HCEC 1CT (cell line): Measurements from ENCODE around the gene SLC2A13.
A peak's percentile ranks its signal among the peaks of the same experiment; 100 is the strongest.

ENCODE experiments used
- DNase-seq: peaks from one replicate; pipeline ENCODE4 v3.0.0-alpha.2; 2017

The SLC2A13 gene

DNA sequence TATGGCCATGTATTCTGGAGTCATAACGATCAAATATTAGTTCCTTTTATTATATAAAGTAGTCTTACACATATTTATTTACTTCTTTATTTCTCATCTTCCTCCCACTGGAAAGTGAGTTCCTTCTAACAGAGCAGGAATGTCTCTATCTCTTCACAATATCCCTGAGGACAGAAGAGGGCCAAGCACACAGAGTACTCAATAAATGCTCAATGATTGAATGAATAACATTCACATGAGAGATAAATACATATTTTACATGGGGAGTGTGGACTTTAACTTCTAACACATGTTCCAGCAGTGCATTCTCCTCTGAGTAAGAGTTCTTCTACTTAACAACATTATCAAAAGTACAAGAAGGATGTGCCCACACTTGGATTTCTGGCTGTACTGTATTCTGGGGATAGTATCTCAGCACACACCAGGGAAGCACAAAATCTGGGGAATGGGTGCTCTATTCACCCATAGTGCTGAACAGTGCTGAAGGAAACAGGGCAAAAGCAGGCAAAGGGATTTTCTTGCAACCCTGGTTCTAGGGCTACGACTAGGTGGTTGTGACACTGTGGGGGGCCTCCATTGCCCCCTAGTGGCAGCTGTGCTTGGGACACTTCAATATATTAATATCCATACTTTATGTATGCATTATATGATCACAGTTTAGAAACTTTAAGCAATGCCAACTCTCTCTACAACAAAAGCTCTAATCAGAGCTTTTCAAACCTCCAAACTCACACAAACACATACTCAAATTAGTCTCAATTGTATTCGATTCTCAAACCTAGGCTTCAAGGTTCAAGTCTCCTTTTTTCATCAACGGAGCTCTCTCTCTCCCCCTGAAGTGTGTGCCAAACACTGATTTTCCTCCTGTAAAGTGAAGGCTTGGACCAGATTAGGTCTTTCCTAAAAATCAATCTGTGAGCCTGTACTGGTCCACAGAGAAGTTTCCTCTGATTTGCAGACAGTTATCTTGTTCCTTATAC is 115.5 kb downstream of the SLC2A13 start:
- peak; percentile 43 for DNase-seq

DNA sequence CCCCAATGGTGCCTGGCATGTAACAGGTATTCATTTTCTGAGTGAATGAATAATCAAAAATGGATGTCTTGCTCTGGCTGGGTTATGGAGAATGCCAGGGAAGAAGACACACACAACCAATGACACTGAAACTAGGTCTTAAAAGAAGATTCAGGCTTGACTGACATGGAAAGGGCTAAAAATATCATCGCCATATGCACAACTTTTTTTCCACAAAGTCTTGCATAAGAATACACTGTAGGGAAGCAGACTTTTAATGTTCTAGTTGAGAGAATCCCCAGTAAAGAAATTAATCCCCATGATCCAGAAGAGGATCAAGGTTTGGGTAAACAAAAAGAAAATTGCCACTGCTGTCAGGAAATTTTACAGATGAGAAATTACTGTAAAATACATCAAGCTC is 116.4 kb downstream of the SLC2A13 start:
- no peak for DNase-seq

DNA sequence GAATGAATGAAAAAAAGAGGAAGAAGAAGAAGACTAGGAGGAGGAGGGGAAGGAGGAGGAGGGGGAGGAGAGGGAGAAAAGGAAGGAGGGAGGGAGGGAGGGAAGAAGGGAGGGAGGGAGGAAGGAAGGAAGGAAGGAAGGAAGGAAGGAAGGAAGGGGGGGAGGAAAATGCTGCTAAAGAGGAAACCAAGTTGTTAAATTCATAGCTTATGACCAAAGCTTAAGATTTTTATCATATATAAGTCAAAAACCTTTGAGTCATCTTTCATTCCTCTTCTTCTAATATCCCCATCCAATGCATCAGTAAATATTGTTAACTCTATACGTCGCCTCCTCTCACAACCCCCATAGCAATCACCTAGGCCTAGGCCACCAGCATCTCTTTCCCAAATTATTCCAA is 117.3 kb downstream of the SLC2A13 start:
- no peak for DNase-seq

DNA sequence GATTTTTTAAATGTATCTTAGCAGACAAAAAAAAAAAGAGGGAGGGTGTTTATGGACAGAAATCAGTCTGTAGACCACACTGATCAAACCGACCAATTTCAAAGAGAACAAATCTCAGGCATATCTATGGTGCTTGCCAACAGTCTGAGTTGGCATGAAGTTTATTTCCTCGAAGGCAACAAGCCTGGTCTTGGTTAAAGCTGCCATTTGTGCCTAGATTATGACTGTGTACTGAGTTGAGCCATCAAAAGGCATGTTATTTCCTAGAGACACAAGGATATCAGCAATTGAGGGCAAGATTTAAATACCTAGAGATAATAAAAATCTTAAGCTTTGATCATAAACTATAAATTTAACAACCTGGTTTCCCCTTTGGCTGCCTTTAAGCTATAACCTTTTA is 119.2 kb downstream of the SLC2A13 start:
- DNase-seq: no peak

DNA sequence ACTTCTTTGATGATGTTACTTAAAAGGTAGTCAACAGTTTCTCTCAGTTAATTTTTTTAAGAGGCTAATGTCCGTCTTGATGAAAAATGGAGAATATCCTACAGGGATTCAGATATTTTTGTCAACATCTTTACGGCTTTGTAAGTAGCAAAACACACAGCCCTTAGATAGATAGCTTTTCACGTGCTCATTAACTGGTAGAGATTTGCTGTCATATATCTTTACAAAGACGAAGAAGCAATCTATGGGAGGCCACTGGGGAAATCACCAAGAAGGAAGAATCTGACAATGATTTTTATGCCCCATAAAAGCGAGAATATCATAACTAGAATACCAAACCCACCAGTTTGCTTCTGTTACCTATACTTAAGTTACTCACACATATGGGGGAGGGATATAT is 121.2 kb downstream of the SLC2A13 start:
- no peak for DNase-seq

DNA sequence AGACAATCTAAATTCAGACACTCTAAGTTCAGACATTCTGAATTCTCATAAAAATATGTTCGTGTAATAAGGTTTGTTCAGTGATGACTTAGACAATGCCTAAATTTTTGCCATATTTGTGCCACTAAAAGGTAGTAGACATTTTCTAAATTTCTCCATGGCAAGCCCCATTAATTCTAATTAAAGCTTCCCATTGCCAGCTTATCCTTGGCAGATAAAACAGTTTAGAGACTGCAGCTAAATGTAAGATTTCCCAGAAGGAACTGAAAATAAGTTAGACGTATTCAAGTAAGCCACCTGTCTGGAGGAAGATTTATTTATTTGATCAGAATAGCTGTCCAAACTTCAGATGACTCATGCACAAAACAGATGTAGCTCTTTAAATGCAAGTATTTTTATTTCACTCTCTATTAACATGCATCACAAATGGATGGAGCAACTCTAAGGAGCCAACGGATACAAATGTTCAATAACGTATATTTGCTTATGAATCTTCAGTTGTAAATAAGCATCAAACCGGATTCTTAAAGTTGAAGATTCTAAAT is 130.4 kb downstream of the SLC2A13 start:
- peak; percentile 16 for DNase-seq

DNA sequence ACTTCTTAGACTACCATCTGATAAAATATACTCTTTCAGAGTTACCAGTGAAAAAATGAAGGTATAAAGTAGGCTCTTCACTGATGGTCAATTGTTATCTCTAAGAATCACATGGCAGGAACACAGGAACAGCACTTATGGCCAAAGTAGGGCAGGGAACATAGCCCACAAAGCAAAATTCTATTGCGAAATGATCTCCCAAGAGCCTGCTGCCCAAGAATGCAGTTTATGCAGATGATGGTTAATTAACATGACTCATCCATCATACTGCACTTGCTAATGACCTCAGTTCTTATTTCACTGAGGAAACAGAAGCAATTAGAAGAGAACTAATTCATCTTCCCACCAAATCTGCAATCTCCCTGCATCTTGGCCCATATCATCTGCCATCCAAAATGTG is 133.8 kb downstream of the SLC2A13 start:
- peak; percentile 15 for DNase-seq

DNA sequence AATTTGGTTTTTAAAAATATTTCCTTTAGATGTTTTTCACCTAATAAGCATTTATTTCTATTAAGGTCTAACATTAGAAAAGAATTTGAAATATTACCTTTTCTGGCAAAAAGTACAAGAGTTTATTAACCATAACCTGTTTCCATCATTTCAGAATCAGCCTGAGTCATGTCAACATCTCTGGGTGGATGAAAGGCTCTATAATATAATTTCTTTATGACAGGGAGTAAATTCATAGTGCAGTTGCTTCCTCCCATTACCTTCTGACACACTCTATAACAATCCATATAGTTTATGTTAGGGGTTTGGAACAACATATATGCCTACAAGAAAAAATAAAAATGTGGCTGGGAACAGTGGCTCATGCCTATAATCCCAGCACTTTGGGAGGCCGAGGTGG is 134.5 kb downstream of the SLC2A13 start:
- no peak for DNase-seq

DNA sequence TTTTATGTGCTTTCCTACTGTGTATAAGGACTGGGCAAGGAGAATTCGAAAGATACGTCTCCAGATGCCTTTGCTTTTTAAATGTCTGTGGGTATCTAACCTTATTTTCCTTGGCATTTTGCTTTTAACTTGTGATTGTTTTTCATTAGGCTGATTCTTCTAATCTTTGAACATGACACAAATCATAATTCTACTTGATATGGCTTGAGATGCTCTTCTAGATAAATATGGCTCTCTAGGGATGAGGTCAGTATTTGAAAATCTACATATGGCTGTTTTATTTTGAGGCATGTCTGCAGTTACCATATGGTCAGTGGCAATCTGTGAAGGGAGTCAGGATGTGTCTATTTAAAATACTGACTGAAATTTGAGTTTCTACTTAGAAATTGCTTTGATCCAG is 139.2 kb downstream of the SLC2A13 start:
- DNase-seq: no peak

DNA sequence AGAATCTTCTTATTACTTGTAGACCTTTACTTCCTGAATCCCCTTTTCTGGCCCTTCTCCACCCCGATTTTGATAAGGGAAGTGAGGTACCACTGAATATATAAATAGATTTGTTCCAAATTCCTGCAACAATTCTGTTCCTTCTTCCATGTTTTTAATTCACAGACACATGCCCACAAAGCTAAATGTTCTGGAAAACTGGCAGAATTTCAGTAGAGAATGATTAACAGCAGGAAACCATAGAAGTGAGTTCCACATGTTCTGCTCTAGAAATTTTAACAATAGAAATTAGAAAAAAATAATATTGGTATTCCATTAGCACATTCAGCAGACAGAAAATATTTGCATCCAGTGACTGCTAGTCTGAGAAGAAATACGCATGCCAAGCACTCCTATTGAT is 139.6 kb downstream of the SLC2A13 start:
- no peak for DNase-seq

DNA sequence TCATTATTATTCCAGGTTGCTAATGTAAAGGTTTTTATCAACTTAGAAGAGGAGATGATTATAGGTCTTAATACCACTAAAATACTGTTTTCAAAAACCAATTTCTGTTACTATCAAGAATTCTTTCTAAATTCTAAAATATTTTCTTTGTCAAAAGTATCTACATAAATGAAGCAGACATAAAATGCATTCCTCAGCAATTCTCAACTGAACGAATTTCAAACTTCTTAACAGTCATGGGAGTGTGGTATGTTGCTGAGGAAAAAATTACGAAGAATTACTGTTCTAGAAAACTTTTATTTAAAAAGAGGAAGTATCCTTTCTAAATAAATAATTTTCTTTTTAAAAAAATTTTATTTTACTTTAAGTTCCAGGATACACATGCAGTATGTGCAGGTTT is 146.4 kb downstream of the SLC2A13 start:
- DNase-seq: no peak

DNA sequence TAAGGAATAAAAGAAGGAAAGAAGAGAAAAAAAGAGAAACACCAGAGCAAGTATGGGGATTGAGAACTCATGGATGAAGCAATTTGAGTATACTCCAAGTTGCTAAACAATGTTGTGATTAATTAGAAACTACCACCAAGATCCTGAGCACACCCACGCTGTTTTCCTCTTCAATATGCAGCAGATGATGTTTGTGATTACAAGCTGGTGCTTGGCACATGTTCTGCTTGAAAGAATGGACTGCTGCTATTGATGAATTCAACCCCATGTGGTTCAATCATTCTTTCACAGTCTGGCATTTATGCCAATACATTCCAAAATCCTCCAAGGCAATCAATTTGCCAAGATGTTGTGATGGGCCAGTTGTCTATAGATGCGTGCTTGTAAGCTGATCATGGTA is 146.8 kb downstream of the SLC2A13 start:
- DNase-seq: no peak

DNA sequence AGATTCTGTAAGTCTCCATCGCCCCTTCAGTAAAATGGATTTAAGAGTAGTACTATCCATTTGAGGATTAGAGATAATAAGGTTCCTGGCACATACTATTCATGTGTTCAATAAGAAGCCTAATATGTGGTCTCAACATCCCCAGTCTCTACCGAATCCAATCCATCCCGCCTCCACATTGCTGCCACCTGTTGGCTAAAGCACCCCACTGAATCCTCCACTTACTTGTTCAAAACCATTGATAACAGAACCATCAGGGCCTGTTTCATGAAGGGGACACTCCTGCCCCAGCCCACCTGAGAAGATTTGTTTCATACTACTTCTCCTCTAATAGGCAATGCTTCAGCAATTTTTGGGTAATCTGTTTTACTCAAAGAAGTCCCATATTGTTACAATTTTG is 147.5 kb downstream of the SLC2A13 start:
- no peak for DNase-seq

DNA sequence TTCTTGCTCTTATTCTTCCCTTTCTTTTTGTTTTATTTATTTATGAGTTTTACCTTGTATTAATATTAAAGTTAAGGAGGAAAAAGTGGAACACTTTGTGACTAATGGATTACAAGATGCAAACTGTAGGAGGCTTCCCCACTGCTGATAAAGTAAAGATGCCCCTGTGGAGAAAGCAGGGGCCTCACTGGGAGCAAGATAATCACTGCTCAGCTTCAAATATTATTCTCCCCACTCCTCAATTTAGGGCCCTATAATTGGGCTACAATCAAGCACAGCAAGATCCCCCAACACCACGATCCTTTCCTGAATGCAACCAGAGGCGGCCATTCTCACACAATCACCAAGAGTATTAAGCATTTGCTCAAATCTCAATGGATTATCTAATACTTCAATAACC is 149.2 kb downstream of the SLC2A13 start:
- no peak for DNase-seq

DNA sequence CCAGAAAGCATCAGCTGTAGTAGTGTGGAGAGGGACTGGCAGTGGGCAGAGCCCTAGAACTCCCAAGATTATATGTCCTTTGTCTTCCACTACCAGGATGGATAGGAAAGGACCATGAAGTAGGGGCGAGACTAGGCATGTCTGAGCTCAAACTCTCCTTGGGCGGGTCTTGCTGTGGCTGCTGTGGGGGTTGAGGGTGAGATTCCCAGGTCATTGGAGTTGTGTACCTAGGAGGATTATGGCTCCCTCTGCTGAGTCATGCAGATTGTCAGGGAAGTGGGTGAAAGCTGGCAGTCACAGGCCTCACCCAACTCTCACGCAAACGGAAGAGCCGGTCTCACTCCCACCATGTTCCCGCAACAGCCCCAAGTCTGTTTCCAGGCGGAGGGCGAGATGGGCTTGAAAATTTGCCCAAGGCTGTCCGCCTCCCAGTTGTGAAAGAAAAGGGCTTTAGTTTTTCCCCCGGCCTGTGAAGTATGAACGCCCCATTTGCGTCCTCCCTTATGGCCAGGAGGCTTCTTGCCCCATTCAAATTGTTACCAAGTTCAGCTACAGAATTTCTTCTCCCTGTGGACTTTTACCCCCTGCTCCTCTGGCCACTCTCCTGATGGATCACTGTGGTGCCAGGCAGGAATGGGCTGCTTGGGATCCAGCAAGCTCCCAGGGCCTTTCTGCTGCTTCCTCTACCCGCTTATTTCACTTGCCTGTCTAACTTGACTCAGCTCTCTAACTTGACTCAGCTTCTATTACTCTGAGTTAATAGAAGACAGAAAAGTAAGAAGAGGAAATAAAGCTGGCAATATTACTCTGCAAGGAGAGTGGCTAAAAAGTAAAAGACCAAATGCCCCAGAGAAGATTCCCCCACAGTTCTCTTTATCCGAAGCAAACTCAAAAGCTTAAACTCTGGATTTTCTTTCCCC is 159.3 kb downstream of the SLC2A13 start:
- DNase-seq: no peak

DNA sequence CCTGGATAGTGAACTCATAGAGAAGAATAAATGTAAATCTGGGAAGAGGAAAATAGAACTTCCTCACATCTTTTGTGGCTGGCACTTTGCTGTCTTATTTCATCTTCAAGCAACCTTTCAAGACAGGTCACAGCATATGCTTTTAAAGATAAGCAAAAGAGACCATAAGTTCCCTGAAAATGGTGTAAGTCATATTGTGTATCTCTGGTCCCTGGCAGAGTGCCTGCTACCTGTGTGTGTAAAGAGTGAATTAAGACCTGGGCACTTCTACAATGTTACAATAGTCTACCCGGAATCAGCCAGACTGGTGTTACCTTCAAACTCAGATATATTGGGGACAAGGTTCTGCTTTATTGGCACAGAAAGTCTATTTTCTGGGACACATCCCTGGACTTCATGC is 168.8 kb downstream of the SLC2A13 start:
- no peak for DNase-seq

DNA sequence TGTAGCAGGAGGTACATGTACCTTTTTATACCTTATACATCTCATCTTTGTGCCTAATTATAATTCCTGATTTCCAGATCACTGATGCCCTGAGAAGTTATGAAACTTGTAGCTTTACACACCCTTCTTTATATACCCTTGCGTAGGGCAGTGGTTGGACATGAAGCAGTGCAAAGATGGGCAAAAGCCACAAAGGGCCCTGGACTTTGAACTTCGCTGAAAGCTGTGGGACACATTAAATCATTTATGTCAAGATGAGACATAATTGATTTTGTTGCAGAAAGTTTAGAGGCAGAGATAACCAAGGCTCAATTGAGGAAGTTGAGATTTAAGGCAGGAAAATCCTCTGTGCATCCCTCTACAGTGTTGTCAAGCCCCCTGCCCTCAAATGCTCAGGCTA is 170.0 kb downstream of the SLC2A13 start:
- DNase-seq: no peak

DNA sequence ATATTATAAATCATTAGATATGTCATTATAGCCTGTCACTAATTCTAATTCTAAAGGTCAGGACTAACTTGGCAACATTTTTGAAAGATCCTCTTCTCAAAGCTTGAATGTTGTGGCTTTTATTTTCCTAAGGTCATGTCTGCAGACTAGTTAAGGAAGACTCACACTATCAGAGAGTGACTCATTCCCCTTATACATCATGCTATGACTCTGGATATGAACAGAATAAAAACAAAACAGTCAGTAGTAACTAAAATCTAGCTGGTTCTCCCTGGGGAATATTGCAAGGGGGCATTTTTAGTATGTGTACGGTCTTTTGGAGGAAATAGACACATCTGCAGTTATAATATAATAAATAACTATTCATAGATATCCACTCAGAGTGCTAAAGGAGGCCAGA is 170.6 kb downstream of the SLC2A13 start:
- peak; percentile 50 for DNase-seq

DNA sequence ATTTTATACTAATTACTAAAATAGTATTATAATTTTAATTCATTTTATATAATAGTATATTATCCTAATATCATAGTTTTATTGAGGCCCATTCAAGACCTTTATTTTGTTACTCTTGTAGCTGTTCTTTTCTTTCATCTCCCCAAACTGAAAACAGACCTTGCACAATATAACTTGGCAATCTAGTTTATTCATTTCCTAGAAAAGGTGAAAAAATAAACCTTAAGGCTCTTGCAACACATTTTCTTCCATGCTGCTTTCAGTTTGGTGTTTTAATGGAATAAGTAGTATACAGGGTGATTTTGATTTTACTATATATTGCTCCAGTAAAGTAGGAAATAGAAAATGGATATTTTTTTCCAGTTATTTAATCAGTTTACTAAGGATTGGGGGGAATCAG is 174.0 kb downstream of the SLC2A13 start:
- DNase-seq: no peak

DNA sequence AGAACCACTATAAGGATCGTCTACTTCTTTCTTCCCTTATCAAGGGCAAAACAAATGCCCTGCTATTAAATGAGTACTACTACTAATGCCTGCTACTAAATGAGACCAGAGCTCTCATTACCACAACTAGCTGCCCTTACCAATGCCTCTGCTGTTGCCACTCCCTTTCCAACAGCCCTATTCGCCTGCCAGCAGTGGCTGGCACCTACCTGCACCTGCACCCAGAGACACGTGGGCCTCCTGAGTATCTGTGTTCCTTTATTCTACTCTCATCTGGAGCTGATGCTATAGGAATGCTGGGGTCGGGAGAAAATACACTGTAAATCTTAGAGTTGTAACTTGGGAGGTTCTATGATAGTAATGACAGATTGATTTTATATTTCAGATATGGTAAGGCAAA is 174.7 kb downstream of the SLC2A13 start:
- DNase-seq: no peak

DNA sequence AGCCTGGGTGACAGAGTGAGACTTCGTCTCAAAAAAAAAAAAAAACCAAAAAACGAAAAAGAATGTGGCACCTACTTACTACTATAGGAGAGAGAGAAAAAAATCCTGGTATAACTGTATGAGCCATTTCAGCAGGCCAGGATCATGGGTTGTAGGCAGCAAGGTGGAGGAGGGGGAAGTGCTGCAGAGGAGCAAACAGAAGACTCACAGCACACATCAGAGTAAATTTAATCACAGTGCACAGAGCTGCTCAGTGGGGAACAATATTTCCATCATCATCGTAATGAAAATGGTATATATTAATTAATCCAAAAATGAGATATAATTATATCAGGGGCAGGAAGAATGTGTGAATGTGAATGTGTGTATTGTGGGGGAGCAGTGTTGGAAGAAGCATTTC is 175.8 kb downstream of the SLC2A13 start:
- no peak for DNase-seq

DNA sequence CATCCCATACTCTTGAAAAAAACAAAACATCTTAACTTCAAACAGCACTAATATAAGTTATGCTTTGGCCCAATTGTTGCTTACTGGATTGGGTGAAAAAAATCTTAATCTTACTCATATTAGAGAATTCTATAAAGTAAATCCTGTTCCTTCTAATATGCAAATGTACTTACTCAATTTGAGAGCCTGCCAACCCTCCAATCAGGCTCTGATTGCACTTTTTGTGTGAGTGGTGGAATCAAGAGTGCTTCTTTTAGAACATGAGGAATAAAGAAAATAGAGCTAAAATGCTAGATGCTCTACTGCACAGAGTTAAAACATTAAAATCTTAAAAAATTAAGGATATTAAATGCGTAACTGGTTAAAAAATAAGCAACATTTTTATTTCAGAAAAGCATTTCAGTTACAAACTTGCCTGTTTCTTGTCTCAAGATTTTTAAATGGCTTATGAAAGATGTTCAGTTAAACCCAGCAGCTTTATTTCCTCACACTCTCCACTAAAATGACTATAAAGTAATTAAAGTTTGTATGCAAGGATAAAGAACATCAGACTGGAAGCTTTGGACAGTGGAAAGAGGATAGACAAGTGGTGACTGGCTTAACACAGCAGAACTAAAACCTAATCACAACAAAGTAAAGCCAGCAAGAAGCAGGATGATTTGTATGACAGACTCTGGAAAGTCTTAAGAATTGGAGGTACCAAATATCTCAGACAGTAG is 177.5 kb downstream of the SLC2A13 start:
- no peak for DNase-seq

DNA sequence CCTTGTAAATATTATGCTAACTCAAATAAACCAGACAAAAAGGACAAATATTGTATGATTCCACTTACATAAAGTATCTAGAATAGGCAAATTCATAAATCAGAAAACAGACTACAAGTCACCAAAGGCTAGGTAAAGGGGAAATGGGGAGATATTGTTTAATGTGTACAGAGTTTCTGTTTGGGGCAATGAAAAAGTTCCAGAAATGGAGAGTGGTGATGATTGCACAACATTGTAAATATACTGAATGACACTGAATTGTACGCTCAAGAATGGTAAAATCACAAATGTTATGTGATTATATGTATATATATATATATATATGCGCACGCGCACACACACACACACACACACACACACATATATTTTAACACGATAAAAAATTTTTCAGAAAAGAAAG is 182.5 kb downstream of the SLC2A13 start:
- DNase-seq: no peak
